GM21529 (cell line): ENCODE results near the gene DAPK1.

Experiments
- ATAC-seq: cut with Tn5 transposase; IDR thresholded peaks from one replicate; pipeline ENCODE4 v1.9.1; 2021; ENCODE audit not compliant: unreplicated experiment

DAPK1 gene

GRCh38 chr9:87516222-87516925 is 18.7 kb downstream of the DAPK1 start:
- no peak for ATAC-seq

DNA sequence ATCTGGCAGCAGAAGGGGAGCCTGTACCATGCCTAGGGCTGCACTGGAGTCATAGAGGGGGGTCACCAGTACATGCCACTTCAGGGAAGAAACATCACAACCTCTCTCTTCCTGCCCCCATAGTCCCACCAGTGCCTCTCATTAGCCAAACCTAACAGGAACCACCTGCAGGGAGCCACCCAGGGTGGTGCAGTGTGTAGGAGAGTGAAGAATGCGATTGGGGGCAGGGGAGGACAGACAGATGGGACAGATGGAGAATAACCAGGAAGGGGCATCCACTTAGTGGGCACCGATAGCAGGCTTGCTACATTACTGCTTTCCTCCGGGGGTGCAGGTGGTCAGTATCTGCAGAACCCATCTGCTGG is 19.2 kb downstream of the DAPK1 start:
- ATAC-seq, result no peak

DNA sequence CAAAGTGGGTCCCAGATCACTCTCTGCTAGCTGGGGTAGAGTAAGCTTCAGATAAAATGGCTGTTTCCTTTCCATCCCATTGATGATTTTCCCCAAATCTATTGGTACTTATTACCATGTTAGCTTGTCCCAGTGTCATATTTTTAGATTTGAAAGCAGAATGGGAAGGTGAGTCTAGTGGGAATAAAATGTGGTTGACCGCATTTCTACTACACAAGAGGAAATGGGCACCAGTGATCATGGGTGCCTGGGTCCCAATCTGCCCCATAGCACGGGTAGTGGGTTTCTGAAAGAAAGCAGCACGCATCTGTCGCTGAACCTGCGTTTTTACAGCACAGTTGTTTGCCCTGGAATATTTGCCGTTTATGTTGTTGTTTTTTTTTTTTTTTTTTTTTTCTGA is 20.1 kb downstream of the DAPK1 start:
- peak; percentile 48 for ATAC-seq

GRCh38 chr9:87518702-87519335 is 21.2 kb downstream of the DAPK1 start:
- no peak for ATAC-seq

- no peak for ATAC-seq
Measured at GRCh38 chr9:87519461-87519860, 21.8 kb downstream of the DAPK1 start.

DNA sequence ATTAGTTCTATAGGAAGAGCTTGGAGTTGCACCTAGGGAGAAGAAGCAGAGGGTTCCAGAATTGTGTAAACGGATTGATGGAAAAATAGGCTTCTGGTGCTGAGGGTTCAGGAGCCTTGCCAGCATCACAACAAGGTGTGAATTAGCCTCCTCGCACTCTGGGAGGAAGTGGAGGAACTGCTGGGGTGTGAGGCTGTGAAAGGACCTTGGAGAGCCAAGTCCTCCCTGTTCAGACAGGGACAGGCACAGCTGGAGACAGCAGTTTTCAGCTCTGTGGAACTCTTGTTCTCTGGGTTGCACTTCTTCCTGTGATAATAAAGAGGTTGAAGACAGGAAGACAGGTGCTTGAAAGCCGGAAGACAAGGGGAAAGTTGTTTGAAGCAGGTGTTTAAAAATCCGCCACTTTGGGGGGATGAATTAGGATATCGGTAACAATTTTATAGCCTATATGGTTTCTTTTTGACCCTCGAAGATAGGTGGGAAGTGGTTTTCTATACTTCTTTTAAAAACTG is 22.6 kb downstream of the DAPK1 start:
- ATAC-seq, result no peak

- no peak for ATAC-seq
Measured at GRCh38 chr9:87521834-87522233, 24.2 kb downstream of the DAPK1 start.

DNA sequence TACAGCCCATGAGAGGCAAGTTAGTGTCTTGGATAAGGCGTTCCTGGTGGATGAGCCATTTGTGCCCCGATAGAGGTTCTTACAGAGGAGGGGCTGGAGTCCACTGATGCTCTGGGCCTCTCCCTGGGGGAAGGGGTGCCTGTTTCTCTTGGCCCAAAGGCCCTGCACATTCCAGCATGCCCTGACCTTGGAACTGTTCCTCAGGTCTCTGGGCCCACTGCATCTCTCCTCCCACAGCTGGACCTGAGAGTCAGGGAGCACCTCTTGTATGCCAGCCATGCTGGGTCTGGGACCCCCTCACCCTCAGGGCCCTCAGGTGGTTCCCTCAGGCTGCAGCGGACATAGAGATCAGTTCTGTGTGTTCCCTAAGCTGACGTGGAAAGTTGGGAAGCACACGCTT is 26.4 kb downstream of the DAPK1 start:
- no peak for ATAC-seq

GRCh38 chr9:87525546-87526303 is 28.1 kb downstream of the DAPK1 start:
- ATAC-seq, result no peak

DNA sequence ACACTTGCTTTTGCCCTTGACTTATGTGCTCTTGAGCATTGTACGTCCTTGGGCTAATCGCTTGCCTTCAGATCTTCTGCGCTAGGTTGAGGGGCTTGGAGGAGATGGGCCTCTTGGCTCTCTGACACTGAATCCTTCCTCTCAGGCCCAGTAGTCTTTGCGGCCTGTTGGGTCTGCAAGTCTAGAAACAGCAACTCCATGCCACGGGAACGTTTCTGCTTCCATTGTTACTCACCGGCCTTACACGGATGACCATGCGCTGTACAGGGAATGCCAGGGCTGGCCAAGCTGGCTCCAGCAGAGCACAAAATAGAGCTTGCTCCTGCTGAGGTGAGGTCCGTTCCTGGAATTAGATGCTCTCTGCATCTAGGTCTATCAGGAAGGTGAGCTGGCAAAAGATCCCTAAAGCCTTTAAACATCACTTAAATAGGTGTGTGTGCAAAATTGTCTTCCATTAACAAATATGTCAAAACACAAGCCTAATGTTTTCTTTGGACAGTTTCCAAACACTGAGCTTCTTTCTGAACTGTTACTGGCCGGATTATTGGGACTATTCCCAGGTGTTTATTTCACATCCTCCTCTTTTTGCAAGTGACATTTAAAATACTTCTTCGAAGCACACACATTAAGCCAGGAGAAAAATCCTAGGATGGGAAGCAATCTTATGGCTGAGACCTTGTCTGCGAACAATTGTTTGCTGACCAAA is 29.7 kb downstream of the DAPK1 start:
- no peak for ATAC-seq

DNA sequence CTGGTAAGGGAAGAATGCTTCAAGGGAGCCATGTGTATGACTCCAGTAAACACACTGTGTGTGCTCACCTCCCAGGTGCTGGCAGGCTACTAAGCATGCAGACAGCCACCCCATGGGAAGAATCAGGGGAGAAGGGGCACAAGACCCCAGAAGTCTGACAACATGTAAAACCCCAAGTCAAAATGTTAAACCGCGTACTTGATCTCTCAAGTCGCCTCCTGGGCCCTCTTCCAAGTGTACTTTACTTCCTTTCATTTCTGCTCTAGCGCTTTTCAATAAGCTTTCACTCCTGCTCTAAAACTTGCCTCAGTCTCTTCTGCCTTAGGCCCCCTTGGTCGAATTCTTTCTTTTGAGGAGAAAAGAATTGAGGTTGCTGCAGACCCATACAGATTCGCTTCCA is 31.3 kb downstream of the DAPK1 start:
- no peak for ATAC-seq

- no peak for ATAC-seq
Measured at GRCh38 chr9:87529671-87530070, 32.0 kb downstream of the DAPK1 start.

DNA sequence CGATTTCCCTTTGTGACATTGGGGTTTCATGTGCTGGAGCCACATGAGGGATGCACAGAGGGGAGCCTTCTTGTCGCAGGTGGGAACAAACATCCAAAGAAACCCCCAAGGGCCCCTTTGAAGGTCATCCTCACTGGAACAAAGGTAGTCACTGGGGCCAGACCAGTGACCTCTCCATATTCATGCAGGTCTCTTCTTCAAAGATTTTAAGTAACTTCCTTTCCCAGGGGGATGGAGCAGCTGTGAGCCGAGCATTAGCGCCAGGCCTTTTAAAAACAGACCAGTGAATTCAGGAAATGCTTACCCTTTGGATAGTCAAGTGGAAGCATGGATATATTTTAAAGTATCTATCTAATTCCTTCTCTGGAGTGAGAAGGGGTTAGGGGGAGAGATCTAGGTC is 33.0 kb downstream of the DAPK1 start:
- no peak for ATAC-seq

DNA sequence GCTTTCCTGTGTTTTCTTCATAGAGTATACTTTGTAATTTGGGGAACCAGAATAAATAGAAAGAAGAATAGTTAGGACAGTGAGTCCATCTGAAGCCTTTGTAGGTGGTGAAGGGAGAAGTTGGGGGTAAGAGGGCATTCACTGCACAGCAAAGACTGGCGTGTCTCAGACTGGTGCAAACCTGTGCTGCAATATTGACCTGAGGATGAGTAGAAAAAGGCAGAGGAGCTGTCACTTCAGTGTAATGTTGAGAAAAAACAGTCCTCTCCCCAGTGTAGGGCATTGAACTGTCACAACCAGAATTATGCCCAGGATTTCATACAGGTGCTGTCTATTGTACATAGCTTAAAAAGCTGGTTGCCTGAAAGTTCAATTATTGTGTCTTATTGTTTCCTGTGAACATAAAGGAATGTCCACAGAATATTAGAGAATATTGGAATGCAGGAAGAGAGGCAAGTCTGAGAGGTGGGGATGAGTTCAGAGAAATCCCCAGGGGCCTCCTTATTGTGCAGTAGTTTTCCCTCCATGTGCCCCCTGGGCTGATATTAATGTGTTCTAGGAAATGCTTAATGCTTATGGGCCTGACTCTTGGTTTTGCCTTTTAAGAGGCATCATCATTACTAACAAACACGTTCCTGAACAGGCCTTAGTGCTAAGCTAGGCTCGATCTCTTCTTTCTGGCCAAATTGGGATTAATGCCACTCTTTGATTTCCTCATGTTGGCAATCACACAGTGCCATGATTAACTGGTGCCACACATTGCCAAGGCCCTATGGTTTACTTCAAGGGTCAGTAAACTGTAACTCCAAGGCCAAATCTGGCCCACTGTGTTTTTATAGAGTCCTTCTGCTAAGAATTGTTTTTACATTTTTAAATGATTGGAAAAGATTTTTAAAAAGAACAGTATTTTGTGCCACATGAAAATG is 34.0 kb downstream of the DAPK1 start:
- ATAC-seq, result no peak

DNA sequence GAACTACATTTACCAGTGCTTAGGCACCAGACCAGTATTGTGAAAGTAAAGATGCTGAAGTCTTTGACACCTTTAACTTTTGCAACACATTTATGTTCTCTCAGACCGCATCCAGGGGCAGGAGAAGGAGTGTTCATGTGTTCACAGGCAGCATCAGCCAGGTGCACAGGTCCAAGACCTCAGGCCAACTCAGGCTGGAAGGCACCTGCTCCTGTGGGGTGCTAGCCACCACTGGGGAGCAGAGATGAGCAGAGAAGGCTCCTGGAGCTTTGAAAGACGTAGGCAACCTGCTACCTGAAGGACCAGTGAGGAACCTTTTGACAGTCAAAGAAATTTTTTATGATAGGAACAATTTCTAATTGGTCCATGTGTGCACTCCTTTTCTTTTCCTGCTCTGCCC is 35.6 kb downstream of the DAPK1 start:
- no peak for ATAC-seq

GRCh38 chr9:87534036-87534435 is 36.4 kb downstream of the DAPK1 start:
- no peak for ATAC-seq

GRCh38 chr9:87534957-87535356 is 37.3 kb downstream of the DAPK1 start:
- ATAC-seq, result no peak

- ATAC-seq, result peak; percentile 75
Measured at GRCh38 chr9:87535817-87536539, 38.3 kb downstream of the DAPK1 start.

DNA sequence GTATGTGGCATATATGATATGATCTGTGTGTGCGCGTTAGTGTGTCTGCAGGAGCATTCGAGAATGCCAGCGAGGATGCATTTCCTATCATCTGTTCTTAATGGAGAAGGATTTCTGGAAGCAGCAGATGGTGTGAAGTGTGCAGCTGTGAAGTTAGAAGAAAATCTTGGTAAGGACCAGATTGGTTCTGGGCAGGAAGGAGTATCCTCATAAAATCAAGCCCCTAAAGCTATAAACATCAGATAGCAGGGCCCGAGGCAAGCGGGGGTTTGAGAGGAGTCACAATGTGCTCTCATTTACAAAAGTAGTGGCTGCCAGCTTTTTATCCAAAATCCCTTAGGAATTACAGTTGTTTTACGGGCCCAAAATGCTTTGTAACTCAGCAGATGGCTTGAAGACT is 40.0 kb downstream of the DAPK1 start:
- ATAC-seq, result no peak
